Nephron (organoid): Measurements from ENCODE around the gene BRD1.

Experiments
- H3K27ac Mint-ChIP-seq, 3 experiments: 2 replicates each; pipeline ENCODE4 v1.8.0; 2020; ENCODE audit warnings: mixed read lengths in 3 of 3, mild to moderate bottlenecking in 2 of 3, moderate library complexity in 1 of 3
- H3K27me3 Mint-ChIP-seq: 2 replicates; pipeline ENCODE4 v1.8.0; 2021; ENCODE audit warnings: low read depth, mild to moderate bottlenecking, moderate library complexity, mixed read lengths
- H3K36me3 Mint-ChIP-seq: 2 replicates; pipeline ENCODE4 v1.8.0; 2020; ENCODE audit warnings: low read depth, mixed read lengths
- H3K4me1 Mint-ChIP-seq: 2 replicates; pipeline ENCODE4 v1.8.0; 2020; ENCODE audit warnings: mixed read lengths
- H3K4me3 Mint-ChIP-seq, 3 experiments: 2 replicates each; pipeline ENCODE4 v1.8.0; 2020; ENCODE audit warnings: mild to moderate bottlenecking in 3 of 3, mixed read lengths in 3 of 3, moderate library complexity in 2 of 3
- H3K9me3 Mint-ChIP-seq: 2 replicates; pipeline ENCODE4 v1.8.0; 2020; ENCODE audit warnings: mixed read lengths
- TF ChIP-seq, protein P1 (sequence below), 3 experiments: fragments of 200-600 bp; sonication (generic); IDR thresholded peaks; one replicate each; pipeline ENCODE4 v1.5.0; 2021; ENCODE audit warnings: antibody characterized with exemption in 3 of 3; ENCODE audit not compliant: unreplicated experiment in 3 of 3

The BRD1 gene

DNA sequence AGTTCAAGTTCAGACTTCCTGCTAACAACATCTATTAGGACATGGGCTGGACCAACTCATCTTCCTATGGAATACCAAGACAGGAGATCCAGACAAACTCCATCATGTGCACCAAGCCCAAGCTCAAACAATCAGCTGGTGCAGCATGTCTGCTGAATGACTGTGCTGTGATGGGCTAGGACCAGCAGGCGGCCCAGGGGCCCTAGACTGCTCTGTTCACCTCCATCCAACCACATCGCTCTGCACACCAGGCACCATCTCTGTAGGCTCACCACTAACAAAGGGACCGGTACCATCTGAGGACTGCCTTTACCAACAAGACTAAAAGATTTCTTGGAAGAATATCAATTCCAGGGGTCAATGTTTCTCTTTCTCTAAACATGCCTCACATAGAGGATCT lies 10.3 kb downstream of the BRD1 start:
- no peaks in the 10 kb centered on the region for H3K9me3 Mint-ChIP-seq
- H3K4me3 Mint-ChIP-seq, result no peak overlapping the region
- TF ChIP-seq, protein P1, sequence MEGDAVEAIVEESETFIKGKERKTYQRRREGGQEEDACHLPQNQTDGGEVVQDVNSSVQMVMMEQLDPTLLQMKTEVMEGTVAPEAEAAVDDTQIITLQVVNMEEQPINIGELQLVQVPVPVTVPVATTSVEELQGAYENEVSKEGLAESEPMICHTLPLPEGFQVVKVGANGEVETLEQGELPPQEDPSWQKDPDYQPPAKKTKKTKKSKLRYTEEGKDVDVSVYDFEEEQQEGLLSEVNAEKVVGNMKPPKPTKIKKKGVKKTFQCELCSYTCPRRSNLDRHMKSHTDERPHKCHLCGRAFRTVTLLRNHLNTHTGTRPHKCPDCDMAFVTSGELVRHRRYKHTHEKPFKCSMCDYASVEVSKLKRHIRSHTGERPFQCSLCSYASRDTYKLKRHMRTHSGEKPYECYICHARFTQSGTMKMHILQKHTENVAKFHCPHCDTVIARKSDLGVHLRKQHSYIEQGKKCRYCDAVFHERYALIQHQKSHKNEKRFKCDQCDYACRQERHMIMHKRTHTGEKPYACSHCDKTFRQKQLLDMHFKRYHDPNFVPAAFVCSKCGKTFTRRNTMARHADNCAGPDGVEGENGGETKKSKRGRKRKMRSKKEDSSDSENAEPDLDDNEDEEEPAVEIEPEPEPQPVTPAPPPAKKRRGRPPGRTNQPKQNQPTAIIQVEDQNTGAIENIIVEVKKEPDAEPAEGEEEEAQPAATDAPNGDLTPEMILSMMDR (IDR thresholded peaks at IDR 0.05; ENCODE audit: unreplicated experiment in 3 of 3), result no peak
- H3K36me3 Mint-ChIP-seq, result peaks cover 82% of the 10 kb centered on the region
- no peaks in the 10 kb centered on the region for H3K4me1 Mint-ChIP-seq
- H3K27me3 Mint-ChIP-seq, result no peaks in the 10 kb centered on the region
- H3K27ac Mint-ChIP-seq, result no peak overlapping the region

DNA sequence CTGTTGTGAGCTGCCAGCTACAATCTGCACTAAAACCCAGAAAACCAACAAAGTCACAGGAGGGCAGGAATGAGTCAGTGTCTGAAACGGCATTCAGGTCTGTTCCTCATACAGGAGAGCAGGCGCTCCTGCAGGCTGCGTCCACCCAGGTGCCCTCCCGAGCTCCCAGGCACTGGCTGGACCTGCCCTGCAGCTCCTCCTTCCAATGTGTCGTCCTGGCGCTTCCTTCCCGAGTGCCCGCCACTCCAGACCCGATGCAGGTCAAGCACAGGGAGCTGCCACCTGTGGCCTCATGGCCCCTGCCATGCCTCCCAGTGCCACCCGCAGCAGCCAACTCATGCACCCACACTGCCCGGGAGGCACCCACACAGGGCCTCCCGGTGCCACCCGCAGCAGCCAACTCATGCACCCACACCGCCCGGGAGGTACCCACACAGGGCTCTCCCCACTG lies 12.0 kb downstream of the BRD1 start:
- Mint-ChIP-seq H3K4me3 (no peak overlapping the region), H3K4me1 (peaks cover 3% of the 10 kb centered on the region), H3K27ac (no peak overlapping the region), H3K27me3 (no peaks in the 10 kb centered on the region), H3K36me3 (peaks cover 85% of the 10 kb centered on the region), H3K9me3 (no peaks in the 10 kb centered on the region)
- TF ChIP-seq, protein P1 (IDR thresholded peaks at IDR 0.05; ENCODE audit: unreplicated experiment in 3 of 3), result no peak

DNA sequence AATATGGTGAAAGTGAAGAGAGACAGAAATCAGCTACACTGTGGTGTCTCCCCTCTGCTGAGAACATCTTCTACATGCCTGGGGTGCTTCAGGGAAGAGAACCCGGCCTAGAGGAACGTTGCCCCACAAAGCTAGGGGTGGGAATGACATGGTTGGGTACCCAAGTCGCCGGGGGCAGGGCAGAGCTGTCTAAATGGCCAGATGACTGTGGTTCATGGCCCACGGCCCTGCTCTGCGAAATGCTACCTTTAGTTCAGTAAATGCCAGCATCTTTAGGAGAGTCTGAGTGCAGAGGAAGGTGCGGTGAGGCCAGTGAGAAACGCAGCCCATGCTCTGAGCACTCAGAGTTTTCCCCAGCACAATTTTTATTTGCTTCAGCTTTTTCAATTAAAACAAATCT lies 12.8 kb downstream of the BRD1 start:
- peaks cover 9% of the 10 kb centered on the region for H3K4me1 Mint-ChIP-seq
- TF ChIP-seq, protein P1 (IDR thresholded peaks at IDR 0.05; ENCODE audit: unreplicated experiment in 3 of 3), result no peak
- H3K36me3 Mint-ChIP-seq, result peaks cover 82% of the 10 kb centered on the region
- H3K27ac Mint-ChIP-seq, result no peak overlapping the region
- H3K4me3 Mint-ChIP-seq, result no peak overlapping the region
- no peaks in the 10 kb centered on the region for H3K9me3 Mint-ChIP-seq
- H3K27me3 Mint-ChIP-seq, result no peaks in the 10 kb centered on the region

DNA sequence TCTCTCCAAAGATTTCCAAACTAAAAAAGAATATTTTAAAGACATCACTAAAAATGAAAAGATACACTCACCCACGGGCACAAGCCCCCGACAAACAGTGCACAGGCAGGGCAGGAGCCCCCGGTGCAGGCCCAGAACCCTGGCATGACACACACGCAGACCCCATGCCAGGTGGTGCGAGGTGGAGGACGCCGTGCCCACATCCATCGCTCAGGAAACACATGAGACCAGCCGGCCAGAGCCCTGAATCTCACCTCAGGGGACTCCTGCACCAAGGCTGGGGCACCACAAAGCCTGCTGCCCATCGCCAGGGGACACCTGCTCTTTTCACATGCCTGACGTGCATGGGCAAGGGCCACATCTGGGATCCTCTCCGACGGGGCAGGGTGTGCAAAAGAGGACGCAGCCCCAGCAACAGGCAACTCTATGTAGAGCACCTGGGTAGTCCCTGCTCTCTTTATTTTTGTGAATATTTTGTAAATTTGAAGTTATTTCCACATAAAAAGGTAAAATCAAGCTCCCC lies 13.4 kb downstream of the BRD1 start:
- Mint-ChIP-seq H3K27ac (no peak overlapping the region), H3K36me3 (peaks cover 76% of the 10 kb centered on the region), H3K9me3 (no peaks in the 10 kb centered on the region), H3K4me1 (peaks cover 15% of the 10 kb centered on the region), H3K27me3 (no peaks in the 10 kb centered on the region), H3K4me3 (no peak overlapping the region)
- TF ChIP-seq, protein P1 (IDR thresholded peaks at IDR 0.05; ENCODE audit: unreplicated experiment in 3 of 3), result no peak

DNA sequence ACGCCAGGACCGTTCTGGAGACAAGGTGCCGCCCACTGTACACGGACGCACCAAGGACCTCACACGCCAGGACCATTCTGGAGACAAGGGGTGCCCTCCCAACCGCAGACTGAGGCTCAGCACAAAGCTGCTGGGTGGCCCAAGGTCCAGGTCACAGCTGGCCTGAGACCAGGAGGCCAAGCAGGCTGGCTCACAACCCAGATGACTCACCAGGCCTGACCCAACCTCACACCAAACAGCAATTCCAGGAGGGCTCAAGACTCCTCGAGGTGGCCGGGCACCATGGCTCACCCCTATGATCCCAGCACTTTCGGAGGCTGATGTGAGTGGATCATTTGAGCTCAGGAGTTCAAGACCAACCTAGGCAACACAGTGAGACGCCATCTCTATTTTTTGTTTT lies 14.8 kb downstream of the BRD1 start:
- Mint-ChIP-seq H3K27ac (no peak overlapping the region), H3K9me3 (no peaks in the 10 kb centered on the region), H3K27me3 (no peaks in the 10 kb centered on the region), H3K4me3 (no peak overlapping the region), H3K36me3 (peaks cover 74% of the 10 kb centered on the region), H3K4me1 (peaks cover 22% of the 10 kb centered on the region)
- TF ChIP-seq, protein P1 (IDR thresholded peaks at IDR 0.05; ENCODE audit: unreplicated experiment in 3 of 3), result no peak

DNA sequence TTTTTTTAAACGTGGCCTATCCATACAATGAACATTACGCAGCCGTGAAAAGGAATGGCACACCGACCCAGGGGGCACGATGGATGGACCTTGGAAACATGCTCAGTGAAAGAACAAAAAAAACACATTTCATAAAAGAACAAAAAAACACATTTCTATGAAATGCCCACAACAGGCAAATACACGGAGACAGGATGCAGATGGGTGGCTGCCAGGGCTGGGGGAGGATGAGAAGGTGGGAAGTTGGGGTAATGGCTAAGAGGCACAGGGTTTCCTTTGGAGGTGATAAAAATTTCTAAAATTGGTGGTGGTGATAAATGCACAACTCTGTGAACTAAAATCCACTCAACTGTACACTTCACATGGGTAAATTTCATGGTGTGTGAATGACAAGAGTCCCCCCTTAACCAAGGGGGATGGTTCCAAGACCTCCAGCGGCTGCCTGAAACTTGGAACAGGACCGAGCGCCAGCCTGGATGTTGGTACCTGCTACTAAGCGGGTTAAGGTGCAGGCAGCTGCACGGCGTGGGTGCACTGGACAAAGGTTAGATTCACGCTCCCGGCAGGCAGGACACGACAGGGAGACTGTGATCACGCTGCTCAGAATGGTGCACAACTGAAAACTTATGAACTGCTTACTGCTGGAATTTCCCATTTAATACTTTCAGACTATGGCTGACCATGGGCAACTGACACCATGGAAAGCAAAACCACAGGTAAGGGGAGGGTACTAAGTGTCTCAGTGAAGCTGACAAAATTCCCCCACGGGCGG lies 16.5 kb downstream of the BRD1 start:
- H3K9me3 Mint-ChIP-seq, result peaks cover 4% of the 10 kb centered on the region
- H3K4me1 Mint-ChIP-seq, result peaks cover 24% of the 10 kb centered on the region
- TF ChIP-seq, protein P1 (IDR thresholded peaks at IDR 0.05; ENCODE audit: unreplicated experiment in 3 of 3), result no peak
- no peak overlapping the region for H3K4me3 Mint-ChIP-seq
- H3K27ac Mint-ChIP-seq, result no peak overlapping the region
- peaks cover 74% of the 10 kb centered on the region for H3K36me3 Mint-ChIP-seq
- no peaks in the 10 kb centered on the region for H3K27me3 Mint-ChIP-seq
